DND-41 (cell line): ENCODE results near the gene SMARCC2.

ENCODE experiments used
- ATAC-seq: fragments of 200-7000 bp; cut with Tn5 transposase; 3 replicates; pipeline ENCODE4 v1.9.1; 2021; ENCODE audit warnings: low read depth; ENCODE audit not compliant: insufficient read depth
- DNase-seq: peaks from one replicate; pipeline ENCODE4 v3.0.0-alpha.2; 2020
- H2AFZ ChIP-seq: 2 replicates; pipeline ENCODE4 v1.6.0; 2012; ENCODE audit warnings: low read depth, low read length
- H3K27ac ChIP-seq: 2 replicates; pipeline ENCODE4 v1.5.1; 2012; ENCODE audit warnings: low read length, inconsistent platforms
- H3K27me3 ChIP-seq: fragments of 200-600 bp; sonication (generic); 2 replicates; pipeline ENCODE4 v1.6.0; 2012; ENCODE audit warnings: low read length, mild to moderate bottlenecking, inconsistent platforms; ENCODE audit not compliant: insufficient read depth, poor library complexity
- H3K36me3 ChIP-seq: 2 replicates; pipeline ENCODE4 v1.5.1; 2012; ENCODE audit warnings: low read length, inconsistent platforms; ENCODE audit not compliant: insufficient read depth
- H3K4me1 ChIP-seq: 2 replicates; pipeline ENCODE4 v1.5.1; 2012; ENCODE audit warnings: mild to moderate bottlenecking, low read length; ENCODE audit not compliant: insufficient read depth
- H3K4me2 ChIP-seq: 2 replicates; pipeline ENCODE4 v1.6.0; 2012; ENCODE audit warnings: mild to moderate bottlenecking, moderate library complexity, low read length, inconsistent platforms; ENCODE audit not compliant: insufficient read depth
- H3K4me3 ChIP-seq, 2 experiments: fragments of 200-600 bp in 1 of 2; shearing (Covaris generic) in 1 of 2; 2 replicates each; pipeline ENCODE4 v1.5.1; 2012 to 2016; ENCODE audit warnings: inconsistent platforms in 2 of 2, low read length in 2 of 2, mild to moderate bottlenecking in 2 of 2, low read depth in 1 of 2, moderate library complexity in 1 of 2
- H3K79me2 ChIP-seq: 2 replicates; pipeline ENCODE4 v1.6.0; 2012; ENCODE audit warnings: low read length, inconsistent platforms; ENCODE audit not compliant: insufficient read depth
- H3K9ac ChIP-seq: 2 replicates; pipeline ENCODE4 v1.6.0; 2012; ENCODE audit warnings: low read depth, mild to moderate bottlenecking, inconsistent platforms, low read length, moderate library complexity
- H3K9me3 ChIP-seq: 2 replicates; pipeline ENCODE4 v1.5.1; 2012; ENCODE audit warnings: low read length, moderate library complexity, mild to moderate bottlenecking, inconsistent platforms; ENCODE audit not compliant: insufficient read depth, severe bottlenecking
- H4K20me1 ChIP-seq: 2 replicates; pipeline ENCODE4 v1.6.0; 2012; ENCODE audit warnings: low read length; ENCODE audit not compliant: insufficient read depth
- EZH2 ChIP-seq: IDR thresholded peaks from 3 replicates; pipeline ENCODE4 v1.6.1; 2012; ENCODE audit warnings: borderline replicate concordance, low read depth, mild to moderate bottlenecking, moderate library complexity, low read length, inconsistent platforms; ENCODE audit not compliant: severe bottlenecking
- TF ChIP-seq, protein P1 (sequence below): IDR thresholded peaks from 2 replicates; pipeline ENCODE4 v1.5.1; 2012; ENCODE audit warnings: borderline replicate concordance, low read length, moderate library complexity, mild to moderate bottlenecking; ENCODE audit not compliant: poor library complexity, severe bottlenecking; ENCODE audit errors: extremely low read depth

Gene SMARCC2

GRCh38 chr12:56172839-56173238, 16.4 kb downstream of the SMARCC2 start:
- no peaks in the 10 kb centered on the region for H3K4me1 ChIP-seq
- H3K36me3 ChIP-seq = peaks cover 91% of the 10 kb centered on the region
- H3K4me2 ChIP-seq = no peak overlapping the region
- no peaks in the 10 kb centered on the region for H3K9me3 ChIP-seq
- H3K4me3 ChIP-seq = no peak overlapping the region
- no peak for ATAC-seq
- H3K79me2 ChIP-seq = no peaks in the 10 kb centered on the region
- H3K27ac ChIP-seq = no peak overlapping the region
- H2AFZ ChIP-seq = no peak overlapping the region
- H3K9ac ChIP-seq = no peak overlapping the region
- no peak for TF ChIP-seq EZH2
- TF ChIP-seq, protein P1, sequence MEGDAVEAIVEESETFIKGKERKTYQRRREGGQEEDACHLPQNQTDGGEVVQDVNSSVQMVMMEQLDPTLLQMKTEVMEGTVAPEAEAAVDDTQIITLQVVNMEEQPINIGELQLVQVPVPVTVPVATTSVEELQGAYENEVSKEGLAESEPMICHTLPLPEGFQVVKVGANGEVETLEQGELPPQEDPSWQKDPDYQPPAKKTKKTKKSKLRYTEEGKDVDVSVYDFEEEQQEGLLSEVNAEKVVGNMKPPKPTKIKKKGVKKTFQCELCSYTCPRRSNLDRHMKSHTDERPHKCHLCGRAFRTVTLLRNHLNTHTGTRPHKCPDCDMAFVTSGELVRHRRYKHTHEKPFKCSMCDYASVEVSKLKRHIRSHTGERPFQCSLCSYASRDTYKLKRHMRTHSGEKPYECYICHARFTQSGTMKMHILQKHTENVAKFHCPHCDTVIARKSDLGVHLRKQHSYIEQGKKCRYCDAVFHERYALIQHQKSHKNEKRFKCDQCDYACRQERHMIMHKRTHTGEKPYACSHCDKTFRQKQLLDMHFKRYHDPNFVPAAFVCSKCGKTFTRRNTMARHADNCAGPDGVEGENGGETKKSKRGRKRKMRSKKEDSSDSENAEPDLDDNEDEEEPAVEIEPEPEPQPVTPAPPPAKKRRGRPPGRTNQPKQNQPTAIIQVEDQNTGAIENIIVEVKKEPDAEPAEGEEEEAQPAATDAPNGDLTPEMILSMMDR = no peak
- peaks cover 3% of the 10 kb centered on the region; the same call in 1 of the 2 replicates for H4K20me1 ChIP-seq
- no peak for DNase-seq
- H3K27me3 ChIP-seq = no peaks in the 10 kb centered on the region

DNA sequence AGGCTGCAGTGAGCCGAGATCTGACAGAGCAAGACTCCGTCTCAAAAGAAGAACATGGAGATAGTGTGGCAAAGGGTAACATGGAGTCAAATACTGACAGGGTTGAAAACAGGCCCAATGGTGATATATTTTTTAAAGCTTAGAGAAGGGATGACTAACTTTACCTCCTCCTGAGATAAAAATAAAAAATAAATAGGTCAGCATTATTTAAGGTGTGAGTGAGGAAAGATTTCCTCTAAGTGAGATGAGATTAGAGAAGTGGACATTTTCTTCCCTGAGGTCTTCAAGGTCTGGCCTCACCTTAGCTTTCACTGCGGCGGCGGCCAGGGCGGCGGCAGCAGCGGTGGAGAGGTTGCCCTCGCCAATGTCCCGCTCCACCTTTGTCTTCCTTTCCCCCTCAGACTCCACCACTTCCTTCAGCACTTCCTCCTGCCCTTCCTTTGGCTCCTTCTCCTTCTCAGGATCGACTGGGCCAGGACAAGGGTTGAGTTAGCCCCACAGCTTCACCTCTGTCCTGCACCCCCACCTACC, 20.0 kb downstream of the SMARCC2 start:
- Histone ChIP-seq H3K9ac (no peak overlapping the region), H3K27ac (no peak overlapping the region), H3K4me2 (no peak overlapping the region), H2AFZ (no peak overlapping the region), H3K79me2 (no peaks in the 10 kb centered on the region), H4K20me1 (peaks cover 3% of the 10 kb centered on the region; the same call in 1 of the 2 replicates), H3K9me3 (no peaks in the 10 kb centered on the region), H3K4me3 (no peak overlapping the region), H3K36me3 (peaks cover 96% of the 10 kb centered on the region), H3K4me1 (no peaks in the 10 kb centered on the region), H3K27me3 (no peaks in the 10 kb centered on the region)
- TF ChIP-seq, protein P1 = no peak
- TF ChIP-seq EZH2 = no peak
- DNase-seq (no peak), ATAC-seq (no peak)

GRCh38 chr12:56165369-56165768, 23.9 kb downstream of the SMARCC2 start:
- Histone ChIP-seq H4K20me1 (peaks cover 13% of the 10 kb centered on the region), H3K4me1 (peaks cover 20% of the 10 kb centered on the region), H3K4me3 (no peak overlapping the region), H3K9me3 (no peaks in the 10 kb centered on the region), H3K36me3 (peaks cover 96% of the 10 kb centered on the region), H3K9ac (no peak overlapping the region), H2AFZ (no peak overlapping the region), H3K27ac (no peak overlapping the region), H3K4me2 (no peak overlapping the region), H3K79me2 (peaks cover 21% of the 10 kb centered on the region), H3K27me3 (no peaks in the 10 kb centered on the region)
- TF ChIP-seq, protein P1 = no peak
- TF ChIP-seq EZH2 = no peak
- no peak for DNase-seq
- no peak for ATAC-seq
